Muscle of leg (tissue), 11 donors: ENCODE measurements around the gene MRPL24. TPM values are rescaled to one million over a fixed set of nuclear protein-coding genes. Genes with fewer than 3 reads are reported as not detected.

Experiments used
- DNase-seq: peaks from one replicate; pipeline ENCODE4 v3.0.0; 2013
- H3K27ac ChIP-seq: one replicate; pipeline ENCODE4 v1.5.1; 2013; ENCODE audit warnings: mild to moderate bottlenecking, low read length, control low read depth
- H3K27me3 ChIP-seq: one replicate; pipeline ENCODE4 v1.6.1; 2013; ENCODE audit warnings: low read length; ENCODE audit not compliant: control insufficient read depth, insufficient read depth
- H3K36me3 ChIP-seq: one replicate; pipeline ENCODE4 v1.6.1; 2013; ENCODE audit warnings: low read length; ENCODE audit not compliant: control insufficient read depth, insufficient read depth
- H3K4me1 ChIP-seq: one replicate; pipeline ENCODE4 v1.6.1; 2013; ENCODE audit warnings: low read length; ENCODE audit not compliant: control insufficient read depth, insufficient read depth
- H3K4me3 ChIP-seq: one replicate; pipeline ENCODE4 v1.5.1; 2013; ENCODE audit warnings: low read length, control low read depth
- H3K9me3 ChIP-seq: replicated peaks from 2 replicates; pipeline ENCODE4 v1.6.1; 2013; ENCODE audit warnings: low read depth, low read length; ENCODE audit not compliant: control insufficient read depth
- WGBS: methylation state at CpG from one replicate; pipeline ENCODE4 v1.1.5; 2013; ENCODE audit warnings: missing lambda C conversion rate; ENCODE audit not compliant: insufficient coverage; 5-methylcytosine and 5-hydroxymethylcytosine counted together
- polyA plus RNA-seq, 8 donors: library from polyadenylated mRNA; unstranded; fragments of 120-200 nt; gene quantifications; one replicate each; pipeline versions ENCODE4 v1.2.1 to v1.2.3, GENCODE V29; 2013; ENCODE audit warnings: inconsistent platforms in 1 of 8, low replicate concordance in 1 of 8; ENCODE audit not compliant: insufficient read length in 8 of 8, insufficient read depth in 1 of 8
- total RNA-seq: library from RNA; stranded (reverse); fragments of 120-200 nt; gene quantifications from one replicate; pipeline ENCODE4 v1.2.4, GENCODE V29; 2013

Gene MRPL24
- total and polyA plus RNA-seq, 9 donors: 64.7 to 74.0 (median 68.9) TPM

GRCh38 chr1:156728599-156729462 is 12.1 kb downstream of the MRPL24 start, which contains the start of gene ISG20L2:
Gene ISG20L2, minus strand, starts transcription at chr1:156728766. Its CDS starts 1,114 bp downstream, at chr1:156727652.
- H3K27ac ChIP-seq: peak within 1 kb of the TSS; percentile 99
- DNase-seq: peak; percentile 99
- peaks cover 34% of the 10 kb centered on the region for H3K36me3 ChIP-seq
- under 1% methylated on average over 30 of the region's 57 CpGs for WGBS
- peaks cover 37% of the 10 kb centered on the region for H3K4me1 ChIP-seq
- peak within 1 kb of the TSS; percentile 92 for H3K4me3 ChIP-seq
- no peaks in the 10 kb centered on the region for H3K9me3 ChIP-seq
- no peaks in the 10 kb centered on the region for H3K27me3 ChIP-seq

- Histone ChIP-seq H3K4me3 (peak within 1 kb of the TSS; percentile 92), H3K9me3 (no peaks in the 10 kb centered on the region), H3K27ac (peak within 1 kb of the TSS; percentile 99), H3K36me3 (peaks cover 35% of the 10 kb centered on the region), H3K27me3 (no peaks in the 10 kb centered on the region), H3K4me1 (peaks cover 37% of the 10 kb centered on the region)
- peak; percentile 91 for DNase-seq
- 0% methylated on average over 30 of the region's 46 CpGs for WGBS
Measured at GRCh38 chr1:156727926-156728598, 12.8 kb downstream of the MRPL24 start, which contains the start of gene METTL25B. Gene METTL25B, plus strand, starts transcription at chr1:156728469. Its CDS starts 636 bp downstream, at chr1:156729105.

GRCh38 chr1:156727492-156727891 is 13.4 kb downstream of the MRPL24 start:
- DNase-seq: no peak
- Histone ChIP-seq H3K4me3 (peak overlapping the region; percentile 92), H3K9me3 (no peaks in the 10 kb centered on the region), H3K36me3 (peaks cover 35% of the 10 kb centered on the region), H3K27me3 (no peaks in the 10 kb centered on the region), H3K27ac (peak overlapping the region; percentile 99), H3K4me1 (peaks cover 37% of the 10 kb centered on the region)
- 44% methylated on average over 6 of the region's 7 CpGs for WGBS

DNA sequence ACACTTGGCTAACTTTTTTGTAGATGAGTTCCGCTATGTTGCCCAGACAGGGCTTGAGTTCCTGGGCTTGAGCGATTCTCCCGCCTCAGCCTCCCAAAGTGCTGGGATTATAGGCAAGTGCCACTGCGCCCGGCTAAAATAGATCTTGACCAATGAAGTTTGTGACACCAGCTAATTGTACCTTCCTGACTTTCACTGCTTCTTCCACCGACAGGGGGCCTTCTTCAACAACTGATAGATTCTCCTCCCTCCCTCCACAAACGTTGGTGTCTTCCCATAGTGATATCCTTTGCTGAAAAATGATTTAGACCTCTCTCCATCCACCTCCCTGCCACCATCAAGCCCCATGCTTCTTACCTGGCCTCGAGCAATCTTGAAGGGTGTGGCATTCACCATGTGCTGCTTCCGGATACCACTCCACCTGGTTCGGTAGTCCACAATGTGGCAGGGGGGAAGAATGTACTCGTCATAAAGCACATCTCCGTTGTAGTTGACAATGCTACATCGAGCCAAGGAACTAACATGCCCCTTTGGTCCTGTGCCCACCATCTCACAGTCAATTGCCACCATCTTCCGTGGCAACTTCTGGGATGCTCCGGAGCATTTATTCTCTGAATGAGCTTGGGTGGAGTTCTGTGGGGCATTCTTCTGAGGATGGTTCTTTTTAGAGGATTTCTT is 14.2 kb downstream of the MRPL24 start:
- Histone ChIP-seq H3K4me1 (peaks cover 37% of the 10 kb centered on the region), H3K4me3 (no peak overlapping the region), H3K27ac (no peak overlapping the region), H3K27me3 (no peaks in the 10 kb centered on the region), H3K9me3 (no peaks in the 10 kb centered on the region), H3K36me3 (peaks cover 36% of the 10 kb centered on the region)
- peak; percentile 74 for DNase-seq
- WGBS: 28% methylated on average over 9 of the region's 15 CpGs

GRCh38 chr1:156725683-156726280 is 15.1 kb downstream of the MRPL24 start:
- Histone ChIP-seq H3K27ac (peak overlapping the region; percentile 9), H3K4me3 (peak overlapping the region; percentile 18), H3K36me3 (peaks cover 45% of the 10 kb centered on the region), H3K27me3 (no peaks in the 10 kb centered on the region), H3K9me3 (no peaks in the 10 kb centered on the region), H3K4me1 (peaks cover 37% of the 10 kb centered on the region)
- peak; percentile 95 for DNase-seq
- 9% methylated on average over 18 of the region's 18 CpGs for WGBS

DNA sequence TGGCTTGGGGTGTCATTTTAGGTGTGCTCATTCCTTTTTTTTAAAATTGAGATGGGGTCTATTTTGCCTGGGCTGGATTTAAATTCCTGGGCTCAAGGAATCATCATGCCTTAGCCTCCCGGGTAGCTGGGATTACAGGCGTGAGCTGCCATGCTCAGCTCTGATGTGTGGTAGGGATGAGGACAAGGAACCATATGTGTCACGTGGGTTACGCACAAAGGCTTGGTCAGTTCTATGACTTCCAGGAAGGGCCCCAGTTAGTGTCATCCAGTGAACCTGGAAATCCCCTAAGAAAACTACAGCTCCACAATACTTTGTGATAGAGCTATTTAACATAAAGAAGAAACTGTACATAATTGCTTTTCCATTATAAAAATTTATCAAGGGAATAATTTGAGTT is 19.4 kb downstream of the MRPL24 start:
- H3K36me3 ChIP-seq: peaks cover 43% of the 10 kb centered on the region

GRCh38 chr1:156721131-156721530 is 19.8 kb downstream of the MRPL24 start:
- H3K27me3 ChIP-seq: no peaks in the 10 kb centered on the region
- H3K4me3 ChIP-seq: no peak overlapping the region
- H3K4me1 ChIP-seq: peaks cover 12% of the 10 kb centered on the region
- 69% methylated on average over 2 of the region's 2 CpGs for WGBS
- H3K9me3 ChIP-seq: no peaks in the 10 kb centered on the region
- H3K27ac ChIP-seq: no peak overlapping the region
- H3K36me3 ChIP-seq: peaks cover 43% of the 10 kb centered on the region
- DNase-seq: no peak

More for the DNA sequence above, 19.4 kb downstream of the MRPL24 start:
- peaks cover 15% of the 10 kb centered on the region for H3K4me1 ChIP-seq
- no peak overlapping the region for H3K4me3 ChIP-seq
- H3K27me3 ChIP-seq: no peaks in the 10 kb centered on the region
- no peak for DNase-seq
- WGBS: 77% methylated on average over 2 of the region's 4 CpGs
- H3K9me3 ChIP-seq: no peaks in the 10 kb centered on the region
- no peak overlapping the region for H3K27ac ChIP-seq

DNA sequence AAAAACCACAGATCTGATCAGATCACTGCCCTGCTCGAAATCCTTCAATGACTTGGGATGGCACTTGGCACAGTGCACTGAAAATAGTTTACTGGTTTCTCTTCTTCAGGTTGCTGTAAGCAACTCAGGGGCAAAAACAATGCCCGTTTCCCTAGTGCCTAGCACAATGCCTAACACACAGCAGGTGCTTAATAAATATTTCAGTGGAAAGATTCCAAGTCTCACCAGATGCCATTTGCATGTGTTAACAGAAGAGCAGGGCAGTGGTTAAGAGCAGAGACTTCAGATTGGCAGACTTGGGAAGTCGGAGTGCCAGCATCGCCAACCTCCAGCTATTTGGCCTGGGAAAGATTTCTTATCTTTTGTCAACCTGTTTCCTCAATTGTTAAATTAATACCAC is 23.5 kb downstream of the MRPL24 start:
- no peak for DNase-seq
- WGBS: 71% methylated on average over 1 of the region's 4 CpGs
- H3K27ac ChIP-seq: no peak overlapping the region
- H3K27me3 ChIP-seq: no peaks in the 10 kb centered on the region
- H3K36me3 ChIP-seq: peaks cover 18% of the 10 kb centered on the region
- H3K4me1 ChIP-seq: peaks cover 4% of the 10 kb centered on the region
- H3K4me3 ChIP-seq: no peak overlapping the region
- no peaks in the 10 kb centered on the region for H3K9me3 ChIP-seq

DNA sequence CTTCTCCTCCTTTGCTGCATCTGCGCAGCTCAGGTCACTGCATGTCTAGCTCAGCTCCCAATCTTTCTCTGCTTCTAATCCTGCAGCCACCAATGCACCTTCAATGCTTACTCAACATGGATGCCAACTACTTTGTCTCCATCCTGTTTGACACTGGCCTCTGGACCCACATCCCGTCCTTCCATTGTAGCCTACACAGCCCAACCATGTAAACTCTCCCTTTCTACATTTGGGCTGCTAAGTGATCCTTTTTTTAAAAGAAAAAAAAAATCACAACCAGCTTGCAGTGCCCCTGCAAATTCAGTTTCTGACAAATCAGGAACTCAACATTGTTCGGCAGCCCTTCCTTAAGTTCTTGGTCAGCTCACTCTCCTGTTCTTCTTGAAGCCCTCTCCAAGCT is 26.1 kb downstream of the MRPL24 start:
- H3K4me3 ChIP-seq: no peak overlapping the region
- H3K27me3 ChIP-seq: no peaks in the 10 kb centered on the region
- no peak for DNase-seq
- H3K4me1 ChIP-seq: peaks cover 28% of the 10 kb centered on the region
- no peak overlapping the region for H3K27ac ChIP-seq
- peaks cover 3% of the 10 kb centered on the region for H3K36me3 ChIP-seq
- no peaks in the 10 kb centered on the region for H3K9me3 ChIP-seq
- 59% methylated on average over 3 of the region's 3 CpGs for WGBS
